ENCODE data around the gene SLAMF1. TPM values are rescaled to one million over a fixed set of nuclear protein-coding genes. Genes with fewer than 3 reads are reported as not detected.

The SLAMF1 gene
- total and polyA plus RNA-seq, 4 donors: 0.09 to 1.1 (median 0.17) TPM

DNA sequence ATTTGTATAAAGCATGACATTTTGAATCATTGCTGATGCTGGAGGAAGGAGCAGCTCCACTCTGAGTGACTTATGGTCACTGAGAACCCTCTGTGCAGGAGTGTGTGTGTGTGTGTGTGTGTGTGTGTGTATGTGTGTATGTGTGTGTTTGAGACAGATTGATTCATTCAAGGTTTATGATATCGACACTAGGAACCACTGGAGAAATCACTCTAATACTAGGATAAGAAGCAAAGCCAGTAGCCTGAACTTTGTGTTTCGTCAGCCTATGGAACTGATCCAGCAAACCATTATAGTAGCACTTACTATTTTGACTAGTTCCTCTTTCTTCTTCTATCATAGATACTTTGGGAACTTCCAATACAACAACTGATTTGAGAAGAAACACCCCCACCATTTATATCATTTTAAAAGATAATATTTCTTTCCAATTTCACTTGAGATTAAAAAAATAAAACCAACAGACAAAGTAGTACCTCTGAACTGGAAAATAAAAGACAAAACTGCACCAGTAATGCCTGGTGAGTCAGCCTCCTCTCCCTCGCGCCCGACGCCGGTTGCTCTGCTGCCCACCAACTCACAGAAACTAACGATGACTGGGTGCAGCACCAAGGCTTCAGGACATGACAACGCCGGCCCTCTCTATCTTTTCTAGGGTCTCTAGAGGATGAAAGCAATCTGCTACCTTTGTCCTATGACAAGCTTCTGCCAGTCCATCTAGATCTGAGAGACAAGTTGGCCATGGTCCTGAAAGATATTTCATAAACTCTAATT lies 20.9 kb downstream of the SLAMF1 start:
- WGBS: 86% methylated on average over 10 of the region's 10 CpGs
- Histone ChIP-seq H3K36me3 (ENCODE audit: control insufficient read depth in 4 of 4, insufficient read depth in 3 of 4, low read depth in 1 of 4, low read length in 3 of 4) (no peaks in the 10 kb centered on the region), H3K4me1 (ENCODE audit: control insufficient read depth in 4 of 4, insufficient read depth in 4 of 4, low read length in 3 of 4) (no peaks in the 10 kb centered on the region), H3K27me3 (ENCODE audit: control insufficient read depth in 4 of 4, insufficient read depth in 4 of 4, low read length in 3 of 4) (no peaks in the 10 kb centered on the region), H3K4me3 (ENCODE audit: low read depth in 1 of 3, low read length in 3 of 3) (no peak overlapping the region), H3K9me3 (ENCODE audit: control insufficient read depth in 4 of 4, low read length in 3 of 4) (no peaks in the 10 kb centered on the region), H3K27ac (ENCODE audit: low read depth in 1 of 2, low read length in 2 of 2) (no peak overlapping the region), H3K9ac (ENCODE audit: low read depth in 1 of 2, low read length in 2 of 2) (no peak overlapping the region)
- TF ChIP-seq HNF4G (IDR thresholded peaks at IDR 0.05): no peak
- no peak for TF ChIP-seq CTCF (IDR thresholded peaks at IDR 0.05; ENCODE audit: low read depth, low read length, missing input control)
- TF ChIP-seq FOXA1 (IDR thresholded peaks at IDR 0.05): no peak
- TF ChIP-seq RXRA (IDR thresholded peaks at IDR 0.05): no peak
- TF ChIP-seq MAX (IDR thresholded peaks at IDR 0.05): no peak
- no peak for TF ChIP-seq JUND (IDR thresholded peaks at IDR 0.05)
- no peak for TF ChIP-seq GABPA (IDR thresholded peaks at IDR 0.05 in 1 of 2, conservative IDR thresholded peaks at IDR 0.05 in 1 of 2)
- TF ChIP-seq SP1 (IDR thresholded peaks at IDR 0.05): no peak
- TF ChIP-seq FOXA2 (IDR thresholded peaks at IDR 0.05): no peak
- no peak for TF ChIP-seq YY1 (IDR thresholded peaks at IDR 0.05)
- no peak for DNase-seq (ENCODE audit: low spot score)

- Histone ChIP-seq H3K4me3 (ENCODE audit: low read depth in 1 of 3, low read length in 3 of 3) (no peak overlapping the region), H3K27ac (ENCODE audit: low read depth in 1 of 2, low read length in 2 of 2) (no peak overlapping the region), H3K9me3 (ENCODE audit: control insufficient read depth in 4 of 4, low read length in 3 of 4) (no peaks in the 10 kb centered on the region), H3K4me1 (ENCODE audit: control insufficient read depth in 4 of 4, insufficient read depth in 4 of 4, low read length in 3 of 4) (no peaks in the 10 kb centered on the region), H3K36me3 (ENCODE audit: control insufficient read depth in 4 of 4, insufficient read depth in 3 of 4, low read depth in 1 of 4, low read length in 3 of 4) (no peaks in the 10 kb centered on the region), H3K27me3 (ENCODE audit: control insufficient read depth in 4 of 4, insufficient read depth in 4 of 4, low read length in 3 of 4) (no peaks in the 10 kb centered on the region), H3K9ac (ENCODE audit: low read depth in 1 of 2, low read length in 2 of 2) (no peak overlapping the region)
- no peak for DNase-seq (ENCODE audit: low spot score)
- WGBS: 77% methylated on average over 1 of the region's 1 CpG
- TF ChIP-seq ATF3 (IDR thresholded peaks at IDR 0.05): no peak
- TF ChIP-seq YY1 (IDR thresholded peaks at IDR 0.05): no peak
- TF ChIP-seq GABPA (IDR thresholded peaks at IDR 0.05 in 1 of 2, conservative IDR thresholded peaks at IDR 0.05 in 1 of 2): no peak
These were observed 21.5 kb downstream of the SLAMF1 start for GRCh38 chr1:160625321-160625720.

DNA sequence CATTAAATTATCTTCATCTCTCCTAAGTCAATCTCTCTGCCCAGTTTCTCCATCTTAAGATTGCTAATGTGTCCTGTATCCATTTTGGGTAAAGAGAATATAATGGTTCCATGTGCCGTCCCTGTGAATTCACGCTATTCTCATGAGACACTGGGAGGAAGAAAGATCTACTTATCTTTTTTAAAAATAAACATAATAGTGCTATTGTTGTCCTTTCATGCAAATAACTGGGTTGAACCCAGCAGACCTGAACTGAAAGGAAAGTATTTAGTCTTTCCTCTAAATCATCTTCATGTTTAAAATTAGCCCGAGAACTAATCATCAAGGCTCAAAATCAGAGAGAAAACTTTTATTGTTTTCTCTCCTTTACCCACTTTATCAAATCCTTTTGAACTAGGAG lies 22.4 kb downstream of the SLAMF1 start:
- no peak for TF ChIP-seq ATF3 (IDR thresholded peaks at IDR 0.05)
- DNase-seq (ENCODE audit: low spot score): no peak
- Histone ChIP-seq H3K27me3 (ENCODE audit: control insufficient read depth in 4 of 4, insufficient read depth in 4 of 4, low read length in 3 of 4) (no peaks in the 10 kb centered on the region), H3K9me3 (ENCODE audit: control insufficient read depth in 4 of 4, low read length in 3 of 4) (no peaks in the 10 kb centered on the region), H3K9ac (ENCODE audit: low read depth in 1 of 2, low read length in 2 of 2) (no peak overlapping the region), H3K36me3 (ENCODE audit: control insufficient read depth in 4 of 4, insufficient read depth in 3 of 4, low read depth in 1 of 4, low read length in 3 of 4) (no peaks in the 10 kb centered on the region), H3K27ac (ENCODE audit: low read depth in 1 of 2, low read length in 2 of 2) (no peak overlapping the region), H3K4me3 (ENCODE audit: low read depth in 1 of 3, low read length in 3 of 3) (no peak overlapping the region), H3K4me1 (ENCODE audit: control insufficient read depth in 4 of 4, insufficient read depth in 4 of 4, low read length in 3 of 4) (no peaks in the 10 kb centered on the region)
- 88% methylated on average over 3 of the region's 3 CpGs for WGBS
